Mucosa of descending colon (tissue), 3 donors: ENCODE results near the gene RRP12. TPM values are rescaled to one million over a fixed set of nuclear protein-coding genes. Genes with fewer than 3 reads are reported as not detected.

Source experiments
- ATAC-seq: fragments of 200-7000 bp; cut with Tn5 transposase; one replicate; pipeline ENCODE4 v1.9.1; 2020; ENCODE audit warnings: mild to moderate bottlenecking, moderate library complexity
- DNase-seq, 3 donors: peaks; one replicate each; pipeline ENCODE4 v3.0.0-alpha.2; 2020
- H3K36me3 ChIP-seq: fragments of 200-600 bp; one replicate; pipeline ENCODE4 v1.8.0; 2021; ENCODE audit warnings: low read depth, mild to moderate bottlenecking
- H3K4me1 ChIP-seq: fragments of 200-600 bp; one replicate; pipeline ENCODE4 v1.8.0; 2021; ENCODE audit warnings: low read depth, mild to moderate bottlenecking
- H3K4me3 ChIP-seq: fragments of 200-600 bp; one replicate; pipeline ENCODE4 v1.8.0; 2021; ENCODE audit warnings: mild to moderate bottlenecking
- H3K9me3 ChIP-seq: fragments of 200-600 bp; one replicate; pipeline ENCODE4 v1.8.0; 2021; ENCODE audit warnings: mild to moderate bottlenecking
- intact Hi-C, 2 donors: fragments of 100-400 bp; cut with DNase I in 1 of 2; cut with micrococcal nuclease in 1 of 2; formaldehyde crosslinking; loops; one replicate each; pipeline versions ENCODE4 v1.11.0 to v1.11.1; 2022; cut with DNase I, micrococcal nuclease
- total RNA-seq, 3 donors: library from RNA; stranded (reverse); fragmentation: NEBNext Ultra II Directional in 2 of 3; extraction: Animal tissue kit (Norgen Biotek cat#: 25700) in 2 of 3; gene quantifications; one replicate each; pipeline versions ENCODE4 v1.2.1 to v1.2.4, GENCODE V29; 2021 to 2023
- TF ChIP-seq, protein P1 (sequence below): fragments of 200-600 bp; IDR thresholded peaks from one replicate; pipeline ENCODE4 v1.8.0; 2022; ENCODE audit warnings: antibody characterized with exemption, mild to moderate bottlenecking
- donor health status: DM: no; HTN: no; CAD: no; lungs with moderate emphysema.
- donor health status: DM: no; HTN: no; CAD: no.
- donor health status: DM: no; HTN: yes; CAD: no.

RRP12 gene
- total RNA-seq, 3 donors from 2014 or later, result 14.6 to 19.4 (median 16.9) TPM

DNA sequence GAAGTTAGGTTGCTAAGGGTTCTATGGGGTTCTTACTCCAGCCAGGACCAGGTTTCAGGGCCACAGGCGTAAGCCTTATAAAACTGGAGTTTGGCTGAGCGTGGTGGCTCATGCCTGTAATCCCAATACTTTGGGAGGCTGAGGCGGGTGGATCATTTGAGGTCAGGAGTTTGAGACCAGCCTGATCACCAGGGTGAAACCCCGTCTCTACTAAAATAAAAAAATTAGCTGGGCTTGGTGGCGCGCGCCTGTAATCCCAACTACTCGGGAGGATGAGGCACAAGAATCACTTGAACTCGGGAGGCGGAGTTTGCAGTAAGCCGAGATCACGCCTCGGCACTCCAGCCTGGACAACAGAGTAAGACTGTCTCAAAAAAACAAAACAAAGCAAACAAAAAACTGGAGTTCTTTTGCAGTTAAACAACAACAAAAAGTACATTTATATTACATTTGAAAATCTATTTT, 347 bp upstream of the RRP12 start:
- TF ChIP-seq, protein P1, sequence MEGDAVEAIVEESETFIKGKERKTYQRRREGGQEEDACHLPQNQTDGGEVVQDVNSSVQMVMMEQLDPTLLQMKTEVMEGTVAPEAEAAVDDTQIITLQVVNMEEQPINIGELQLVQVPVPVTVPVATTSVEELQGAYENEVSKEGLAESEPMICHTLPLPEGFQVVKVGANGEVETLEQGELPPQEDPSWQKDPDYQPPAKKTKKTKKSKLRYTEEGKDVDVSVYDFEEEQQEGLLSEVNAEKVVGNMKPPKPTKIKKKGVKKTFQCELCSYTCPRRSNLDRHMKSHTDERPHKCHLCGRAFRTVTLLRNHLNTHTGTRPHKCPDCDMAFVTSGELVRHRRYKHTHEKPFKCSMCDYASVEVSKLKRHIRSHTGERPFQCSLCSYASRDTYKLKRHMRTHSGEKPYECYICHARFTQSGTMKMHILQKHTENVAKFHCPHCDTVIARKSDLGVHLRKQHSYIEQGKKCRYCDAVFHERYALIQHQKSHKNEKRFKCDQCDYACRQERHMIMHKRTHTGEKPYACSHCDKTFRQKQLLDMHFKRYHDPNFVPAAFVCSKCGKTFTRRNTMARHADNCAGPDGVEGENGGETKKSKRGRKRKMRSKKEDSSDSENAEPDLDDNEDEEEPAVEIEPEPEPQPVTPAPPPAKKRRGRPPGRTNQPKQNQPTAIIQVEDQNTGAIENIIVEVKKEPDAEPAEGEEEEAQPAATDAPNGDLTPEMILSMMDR, result no peak
- Histone ChIP-seq H3K4me3 (no peak overlapping the region), H3K9me3 (no peaks in the 10 kb centered on the region), H3K4me1 (peaks cover 14% of the 10 kb centered on the region), H3K36me3 (no peaks in the 10 kb centered on the region)
- ATAC-seq (no peak), DNase-seq (no peak)
- intact Hi-C loops, result no loop called here

GRCh38 chr10:97399843-97400545, 1.1 kb downstream of the RRP12 start:
- peak; percentile 74 for ATAC-seq
- peaks cover 14% of the 10 kb centered on the region for H3K4me1 ChIP-seq
- H3K9me3 ChIP-seq, result no peaks in the 10 kb centered on the region
- intact Hi-C loops, result no loop called here
- no peak overlapping the region for H3K4me3 ChIP-seq
- no peaks in the 10 kb centered on the region for H3K36me3 ChIP-seq
- peak; percentile 53 to 68 (median 61) for DNase-seq
- TF ChIP-seq, protein P1, result no peak

DNA sequence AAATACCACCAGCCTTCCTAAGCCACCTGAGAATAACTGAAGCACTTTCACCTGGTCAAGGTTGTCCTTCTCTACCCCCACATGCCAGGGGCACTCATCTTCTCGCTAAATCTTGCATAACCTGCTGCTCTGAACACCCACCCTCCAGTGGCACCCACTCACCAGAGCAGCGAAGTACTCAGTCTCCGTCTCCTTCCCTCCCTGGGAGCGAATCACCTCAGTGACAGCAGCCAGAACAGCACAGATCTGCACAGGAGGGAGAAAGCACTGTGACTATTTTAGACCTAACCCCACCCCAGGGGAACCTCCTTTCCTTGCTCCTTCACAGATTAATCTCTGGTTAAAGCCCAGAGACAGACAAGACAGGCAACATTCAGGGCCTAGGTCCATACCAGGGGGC, 5.1 kb downstream of the RRP12 start:
- TF ChIP-seq, protein P1, result no peak
- intact Hi-C loops, result no loop called here
- H3K4me3 ChIP-seq, result no peak overlapping the region
- H3K9me3 ChIP-seq, result no peaks in the 10 kb centered on the region
- H3K4me1 ChIP-seq, result peaks cover 11% of the 10 kb centered on the region
- no peak for DNase-seq
- no peaks in the 10 kb centered on the region for H3K36me3 ChIP-seq
- ATAC-seq, result no peak

- ATAC-seq, result no peak
- no peak for DNase-seq
- Histone ChIP-seq H3K36me3 (peaks cover 3% of the 10 kb centered on the region), H3K9me3 (no peaks in the 10 kb centered on the region), H3K4me3 (no peak overlapping the region), H3K4me1 (no peaks in the 10 kb centered on the region)
- intact Hi-C loops, result no loop called here
- TF ChIP-seq, protein P1, result no peak
Observed at GRCh38 chr10:97393034-97393573, 8.0 kb downstream of the RRP12 start.

DNA sequence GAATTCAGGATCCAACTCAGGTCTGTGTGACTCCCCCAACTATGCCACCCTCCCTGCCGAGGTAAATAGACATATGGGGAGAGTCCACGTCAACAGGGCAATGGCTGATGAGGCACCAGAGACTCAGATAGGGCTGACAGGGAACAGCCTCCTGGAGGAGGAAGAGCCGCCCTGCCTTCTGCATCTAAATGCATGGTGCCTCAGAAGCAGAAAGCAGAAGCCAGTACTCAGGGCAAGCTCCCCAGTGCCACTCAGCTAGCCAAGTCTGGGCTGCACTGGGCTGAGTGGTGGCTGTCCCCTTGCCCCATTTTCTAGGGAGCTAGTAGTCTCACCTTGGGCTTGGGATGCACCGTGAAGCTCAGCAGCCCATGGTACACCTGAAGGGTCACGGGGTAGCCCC, 11.0 kb downstream of the RRP12 start:
- H3K9me3 ChIP-seq, result no peaks in the 10 kb centered on the region
- ATAC-seq, result peak; percentile 24
- TF ChIP-seq, protein P1, result no peak
- H3K36me3 ChIP-seq, result peaks cover 3% of the 10 kb centered on the region
- DNase-seq, result no peak
- intact Hi-C loops, result no loop called here
- H3K4me3 ChIP-seq, result no peak overlapping the region
- H3K4me1 ChIP-seq, result no peaks in the 10 kb centered on the region
